ENCODE measurements around the gene SUGP2. TPM values are rescaled to one million over a fixed set of nuclear protein-coding genes. Genes with fewer than 3 reads are reported as not detected.

Gene SUGP2
- total RNA-seq, 1 donor from 2014 or later: 33.5 TPM

- DNase-seq: no peak
Measured at GRCh38 chr19:19059018-19059836, 25.9 kb upstream of the SUGP2 start.

- no peak for DNase-seq
Measured at GRCh38 chr19:19057720-19058119, 24.4 kb upstream of the SUGP2 start.

- DNase-seq: no peak
Measured at GRCh38 chr19:19057317-19057716, 24.0 kb upstream of the SUGP2 start.

- DNase-seq: no peak
Measured at GRCh38 chr19:19056636-19057275, 23.4 kb upstream of the SUGP2 start.

- DNase-seq: no peak
Measured at GRCh38 chr19:19055701-19056100, 22.4 kb upstream of the SUGP2 start.

- DNase-seq: no peak
Measured at GRCh38 chr19:19054939-19055440, 21.7 kb upstream of the SUGP2 start.

GRCh38 chr19:19054315-19054938 lies 21.1 kb upstream of the SUGP2 start:
- DNase-seq: no peak

DNA sequence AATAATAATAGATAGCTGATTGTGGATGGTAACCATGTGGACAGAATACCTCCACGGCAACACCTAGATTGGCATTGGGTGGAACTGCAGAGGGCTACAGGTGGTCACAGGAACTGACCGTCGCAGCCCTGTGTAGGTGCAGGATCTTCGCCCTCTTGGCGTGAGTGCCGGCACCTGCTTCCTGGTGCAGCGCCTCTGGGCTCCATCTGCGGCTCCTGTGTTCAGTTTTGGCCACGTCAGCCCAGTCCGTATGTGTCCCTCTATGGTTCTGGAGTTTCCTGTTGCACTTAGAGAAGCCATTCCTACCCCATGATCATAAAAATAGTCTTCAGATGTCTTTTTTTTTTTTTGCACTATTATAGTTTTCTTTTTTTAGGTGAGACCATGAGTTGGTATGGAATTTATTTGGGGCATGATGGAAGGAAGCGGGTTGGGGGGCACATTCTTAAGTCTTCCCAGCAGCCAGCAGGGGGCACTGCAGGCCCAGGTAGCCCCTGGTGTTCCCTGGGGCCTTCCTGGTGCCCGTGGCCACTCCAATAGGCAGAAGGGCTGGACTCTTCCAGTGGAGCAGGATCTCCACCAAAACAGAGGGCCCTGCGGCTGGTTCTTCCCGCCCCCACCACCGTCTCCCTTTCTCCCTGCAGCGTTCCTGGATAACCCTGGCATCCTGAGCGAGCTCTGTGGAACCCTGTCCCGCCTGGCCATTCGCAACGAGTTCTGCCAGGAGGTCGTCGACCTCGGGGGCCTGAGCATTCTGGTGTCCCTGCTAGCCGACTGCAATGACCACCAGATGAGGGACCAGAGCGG lies 20.4 kb upstream of the SUGP2 start:
- no peak for DNase-seq

- no peak for DNase-seq
Measured at GRCh38 chr19:19052921-19053320, 19.6 kb upstream of the SUGP2 start.

- DNase-seq: no peak
Measured at GRCh38 chr19:19051478-19052213, 18.3 kb upstream of the SUGP2 start.

- no peak for DNase-seq
Measured at GRCh38 chr19:19050731-19051130, 17.4 kb upstream of the SUGP2 start.

DNA sequence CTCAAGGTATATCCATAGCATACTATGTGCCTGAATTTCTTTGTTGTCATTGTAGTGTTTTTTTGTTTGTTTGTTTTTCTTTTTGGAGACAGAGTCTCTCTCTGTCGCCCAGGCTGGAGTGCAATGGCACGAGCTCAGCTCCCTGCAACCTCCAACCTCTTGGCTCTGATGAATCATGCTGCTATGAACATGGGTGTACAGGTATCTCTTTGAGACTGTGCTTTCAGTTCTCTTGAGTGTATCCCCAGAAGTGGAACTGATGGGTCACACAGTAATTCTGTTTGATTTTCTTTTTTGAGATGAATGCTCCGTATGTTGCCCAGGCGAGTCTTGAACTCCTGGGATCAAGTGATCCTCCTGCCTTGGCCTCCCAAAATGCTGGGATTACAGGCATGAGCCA lies 16.8 kb upstream of the SUGP2 start:
- DNase-seq: no peak

DNA sequence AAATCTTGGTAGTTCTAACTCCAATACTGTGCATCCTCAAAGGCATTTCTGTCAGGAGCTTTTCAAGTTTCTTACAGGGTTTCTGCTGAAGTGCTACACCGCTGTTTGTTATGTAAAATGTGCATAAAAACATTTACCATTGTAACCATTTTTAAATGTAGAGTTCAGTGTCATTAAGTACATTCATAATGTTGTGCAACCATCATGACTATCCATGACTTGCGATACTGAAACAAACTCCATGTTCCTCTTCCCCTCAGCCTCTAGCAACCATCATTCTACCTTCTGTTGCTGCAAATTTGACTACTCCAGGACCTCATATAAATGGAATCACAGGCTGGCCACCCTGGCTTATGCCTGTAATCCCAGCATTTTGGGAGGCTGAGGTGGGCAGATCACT lies 16.1 kb upstream of the SUGP2 start:
- no peak for DNase-seq

GRCh38 chr19:19043881-19044280 lies 10.6 kb upstream of the SUGP2 start:
- DNase-seq: no peak

DNA sequence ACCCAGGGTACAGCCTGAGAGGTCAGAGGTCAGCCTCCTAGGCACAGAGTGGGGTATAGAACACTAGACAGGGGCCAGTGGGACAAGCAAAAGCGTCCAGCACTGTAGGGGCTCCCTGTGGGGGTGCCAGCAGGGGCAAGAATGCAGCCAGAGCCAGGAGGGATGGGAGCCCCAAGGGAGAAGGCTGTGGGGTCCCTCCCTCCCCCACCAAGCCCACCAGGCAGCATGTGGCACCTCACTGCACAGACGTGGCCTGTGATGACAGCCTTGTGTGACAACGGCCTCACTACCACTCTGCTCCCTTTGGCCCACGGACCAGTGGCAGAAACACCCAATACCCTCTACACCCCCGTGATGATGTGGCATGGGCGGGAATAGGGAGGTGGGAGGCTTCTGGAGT lies 10.2 kb upstream of the SUGP2 start:
- DNase-seq: no peak

DNA sequence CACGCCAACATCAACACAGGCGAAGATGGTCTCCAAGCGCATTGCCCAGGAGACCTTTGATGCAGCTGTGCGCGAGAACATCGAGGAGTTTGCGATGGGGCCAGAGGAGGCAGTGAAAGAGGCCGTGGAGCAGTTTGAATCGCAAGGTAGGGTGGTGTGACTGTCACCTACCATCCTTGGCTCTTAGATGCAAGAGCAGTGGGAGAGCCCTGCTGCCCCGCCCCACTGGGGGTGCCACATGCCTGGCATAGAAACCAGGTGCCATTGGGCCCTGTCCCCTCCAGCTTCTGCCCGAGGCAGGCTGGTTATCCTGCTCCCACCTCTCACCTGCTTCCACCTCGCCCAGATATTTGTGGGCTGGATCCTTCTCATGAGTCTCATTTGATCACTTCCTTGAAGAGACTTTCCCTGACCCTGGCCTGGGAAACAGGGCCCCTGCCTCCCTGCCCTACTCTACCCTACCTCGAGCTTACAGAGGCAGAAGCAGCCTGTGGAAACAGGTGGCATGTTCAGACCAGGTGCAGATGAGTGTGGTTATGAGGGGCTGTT lies 9.5 kb upstream of the SUGP2 start:
- DNase-seq: no peak

- peak; percentile 11 for DNase-seq
Measured at GRCh38 chr19:19040417-19040816, 7.1 kb upstream of the SUGP2 start.

- no peak for DNase-seq
Measured at GRCh38 chr19:19039901-19040300, 6.6 kb upstream of the SUGP2 start.

DNA sequence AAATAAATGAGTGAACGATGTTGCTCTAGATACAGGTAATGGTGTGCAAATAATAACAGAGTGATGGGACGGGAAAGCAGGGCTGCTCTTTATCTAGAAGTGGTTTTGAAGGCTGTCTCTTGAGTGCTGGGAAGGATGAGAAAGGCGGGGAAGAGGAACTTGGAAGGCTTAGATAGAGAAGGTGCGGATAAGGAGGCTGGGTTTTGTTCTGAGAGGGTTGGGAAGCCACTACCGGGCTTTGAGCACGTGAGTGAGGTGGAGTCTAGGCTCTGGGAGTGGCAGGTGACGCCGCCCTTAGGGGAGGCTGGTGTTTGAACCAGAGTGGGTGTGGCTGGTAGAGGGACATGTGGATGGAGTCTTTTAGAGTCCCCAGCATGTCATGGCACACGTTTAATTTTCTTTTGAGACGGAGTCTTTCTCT lies 897 bp upstream of the SUGP2 start:
- DNase-seq: peak; percentile 19

- DNase-seq: no peak
Measured at GRCh38 chr19:19033176-19033425, 216 bp downstream of the SUGP2 start.

- peak; percentile 85 for DNase-seq
Measured at GRCh38 chr19:19032420-19033175, 719 bp downstream of the SUGP2 start.

Data from skin of body (tissue), 2 donors.